Liver (tissue), 9 donors: ENCODE measurements around the gene LYRM2. TPM values are rescaled to one million over a fixed set of nuclear protein-coding genes. Genes with fewer than 3 reads are reported as not detected.

Experiments
- DNase-seq: peaks from one replicate; pipeline ENCODE4 v3.0.0-alpha.2; 2017; ENCODE audit warnings: low spot score
- H3K27ac ChIP-seq, 2 donors: one replicate each; pipeline ENCODE4 v1.7.0; 2013; ENCODE audit warnings: inconsistent platforms in 2 of 2, low read length in 2 of 2, control low read depth in 1 of 2, low read depth in 1 of 2, mild to moderate bottlenecking in 1 of 2
- H3K27me3 ChIP-seq, 4 donors: one replicate each; pipeline versions ENCODE4 v1.6.1 to v1.7.0; 2013; ENCODE audit warnings: low read length in 3 of 4, inconsistent platforms in 1 of 4, mild to moderate bottlenecking in 1 of 4, moderate library complexity in 1 of 4; ENCODE audit not compliant: control insufficient read depth in 4 of 4, insufficient read depth in 4 of 4
- H3K36me3 ChIP-seq, 4 donors: one replicate each; pipeline versions ENCODE4 v1.6.1 to v1.7.0; 2013; ENCODE audit warnings: low read length in 3 of 4, mild to moderate bottlenecking in 3 of 4, low read depth in 1 of 4, moderate library complexity in 1 of 4; ENCODE audit not compliant: control insufficient read depth in 4 of 4, insufficient read depth in 3 of 4
- H3K4me1 ChIP-seq, 4 donors: one replicate each; pipeline versions ENCODE4 v1.6.1 to v1.7.0; 2013; ENCODE audit warnings: low read length in 3 of 4, mild to moderate bottlenecking in 3 of 4, moderate library complexity in 1 of 4; ENCODE audit not compliant: control insufficient read depth in 4 of 4, insufficient read depth in 4 of 4
- H3K4me3 ChIP-seq, 3 donors: one replicate each; pipeline versions ENCODE4 v1.6.1 to v1.7.0; 2013; ENCODE audit warnings: low read length in 3 of 3, control low read depth in 1 of 3, low read depth in 1 of 3, mild to moderate bottlenecking in 1 of 3
- H3K9ac ChIP-seq, 2 donors: one replicate each; pipeline ENCODE4 v1.7.0; 2013; ENCODE audit warnings: low read length in 2 of 2, mild to moderate bottlenecking in 2 of 2, moderate library complexity in 2 of 2, control low read depth in 1 of 2, low read depth in 1 of 2
- H3K9me3 ChIP-seq, 4 donors: one replicate each; pipeline versions ENCODE4 v1.6.1 to v1.7.0; 2013; ENCODE audit warnings: low read length in 3 of 4; ENCODE audit not compliant: control insufficient read depth in 4 of 4
- ATF3 ChIP-seq: IDR thresholded peaks from 2 replicates; pipeline ENCODE4 v1.6.1; 2016; ENCODE audit warnings: antibody characterized with exemption
- CTCF ChIP-seq: fragments of 150-350 bp; IDR thresholded peaks from 2 replicates; pipeline ENCODE4 v1.5.1; 2017; ENCODE audit warnings: improper control_type of control experiment, low read depth, low read length; ENCODE audit not compliant: missing input control
- EGR1 ChIP-seq, 2 donors: IDR thresholded peaks; 2 replicates each; pipeline ENCODE4 v1.6.1; 2016 to 2018; ENCODE audit warnings: antibody characterized with exemption in 2 of 2, low read depth in 2 of 2
- FOXA1 ChIP-seq: IDR thresholded peaks from 2 replicates; pipeline ENCODE4 v1.6.1; 2016; ENCODE audit warnings: antibody characterized with exemption
- FOXA2 ChIP-seq: IDR thresholded peaks from 2 replicates; pipeline ENCODE4 v1.6.1; 2016; ENCODE audit warnings: antibody characterized with exemption
- GABPA ChIP-seq, 2 donors: IDR thresholded peaks in 1 of 2; conservative IDR thresholded peaks in 1 of 2; 2 replicates each; pipeline ENCODE4 v1.6.1; 2016; ENCODE audit warnings: antibody characterized with exemption in 2 of 2, mild to moderate bottlenecking in 1 of 2, moderate library complexity in 1 of 2
- HNF4A ChIP-seq, 2 donors: conservative IDR thresholded peaks; 2 replicates each; pipeline ENCODE4 v1.6.1; 2016; ENCODE audit warnings: antibody characterized with exemption in 2 of 2, mild to moderate bottlenecking in 2 of 2
- HNF4G ChIP-seq: IDR thresholded peaks from 2 replicates; pipeline ENCODE4 v1.6.1; 2016; ENCODE audit warnings: antibody characterized with exemption
- JUND ChIP-seq, 2 donors: IDR thresholded peaks; 2 replicates each; pipeline ENCODE4 v1.6.1; 2016; ENCODE audit warnings: antibody characterized with exemption in 2 of 2
- MAX ChIP-seq: IDR thresholded peaks from 2 replicates; pipeline ENCODE4 v1.6.1; 2016; ENCODE audit warnings: antibody characterized with exemption
- RAD21 ChIP-seq, 2 donors: IDR thresholded peaks; 2 replicates each; pipeline ENCODE4 v1.6.1; 2016; ENCODE audit warnings: antibody characterized with exemption in 2 of 2, mild to moderate bottlenecking in 2 of 2
- REST ChIP-seq: IDR thresholded peaks from 2 replicates; pipeline ENCODE4 v1.6.1; 2016; ENCODE audit warnings: antibody characterized with exemption, mild to moderate bottlenecking
- RXRA ChIP-seq, 2 donors: IDR thresholded peaks; 2 replicates each; pipeline ENCODE4 v1.6.1; 2017 to 2018; ENCODE audit warnings: antibody characterized with exemption in 2 of 2, mild to moderate bottlenecking in 1 of 2
- SP1 ChIP-seq: IDR thresholded peaks from 2 replicates; pipeline ENCODE4 v1.6.1; 2018; ENCODE audit warnings: antibody characterized with exemption, mild to moderate bottlenecking
- TAF1 ChIP-seq: conservative IDR thresholded peaks from 2 replicates; pipeline ENCODE4 v1.6.1; 2016; ENCODE audit warnings: antibody characterized with exemption, mild to moderate bottlenecking
- WGBS: extraction: QIAGEN DNeasy Blood & Tissue Kit; methylation state at CpG from one replicate; pipeline ENCODE4 v1.1.7; 2013; 5-methylcytosine and 5-hydroxymethylcytosine counted together
- polyA plus RNA-seq, 2 donors: library from polyadenylated mRNA; stranded (reverse) in 1 of 2; unstranded in 1 of 2; fragments of 200-250 nt in 1 of 2; fragments of >200 nt in 1 of 2; fragmentation: Nextera tagmentation in 1 of 2; extraction: Ambion mirVana in 1 of 2; gene quantifications; one replicate each; pipeline versions ENCODE4 v1.2.1 to v1.2.3, GENCODE V29; 2013 to 2015
- total RNA-seq, 2 donors: library from RNA; depleted of rRNA; stranded (reverse); fragments of >200 nt; gene quantifications; one replicate each; pipeline ENCODE4 v1.2.3, GENCODE V29; 2014
- donor health status: healthy.
- donor health status: healthy.
- donor health status: healthy.
- donor health status: healthy.
- donor health status: healthy.

LYRM2 gene
- total and polyA plus RNA-seq, 4 donors: 8.9 to 34.7 (median 12.4) TPM

- no peak overlapping the region for H3K27ac ChIP-seq
- 95% methylated on average over 1 of the region's 1 CpG for WGBS
- H3K4me1 ChIP-seq: peaks cover 2 to 5% (median 3%) of the 10 kb centered on the region in 4 donors
- no peak overlapping the region for H3K4me3 ChIP-seq
- no peak overlapping the region for H3K9ac ChIP-seq
- no peaks in the 10 kb centered on the region for H3K27me3 ChIP-seq
- TF ChIP-seq REST: peak; percentile 98
- TF ChIP-seq HNF4G: no peak
- peaks cover 0 to 5% (median 3%) of the 10 kb centered on the region in 4 donors for H3K9me3 ChIP-seq
- H3K36me3 ChIP-seq: no peaks in the 10 kb centered on the region
- DNase-seq: no peak
Measured at GRCh38 chr6:89559487-89559886, 79.1 kb downstream of the LYRM2 start.

- no peak overlapping the region for H3K27ac ChIP-seq
- H3K36me3 ChIP-seq: no peaks in the 10 kb centered on the region
- peaks cover 0 to 5% (median 3%) of the 10 kb centered on the region in 4 donors for H3K9me3 ChIP-seq
- 87% methylated on average over 3 of the region's 3 CpGs for WGBS
- no peak overlapping the region for H3K9ac ChIP-seq
- no peak for DNase-seq
- H3K4me3 ChIP-seq: no peak overlapping the region
- no peaks in the 10 kb centered on the region for H3K27me3 ChIP-seq
- H3K4me1 ChIP-seq: no peaks in the 10 kb centered on the region
- no peak for TF ChIP-seq CTCF
- no peak for TF ChIP-seq GABPA (IDR thresholded peaks at IDR 0.05 in 1 of 2, conservative IDR thresholded peaks at IDR 0.05 in 1 of 2)
- no peak for TF ChIP-seq SP1
- TF ChIP-seq REST: no peak
Measured at GRCh38 chr6:89555806-89556205, 82.7 kb downstream of the LYRM2 start.

- Histone ChIP-seq H3K9me3 (peaks cover 0 to 5% (median 3%) of the 10 kb centered on the region in 4 donors), H3K27ac (no peak overlapping the region), H3K36me3 (no peaks in the 10 kb centered on the region), H3K4me3 (no peak overlapping the region), H3K27me3 (no peaks in the 10 kb centered on the region), H3K9ac (no peak overlapping the region), H3K4me1 (no peaks in the 10 kb centered on the region)
- no peak for DNase-seq
- 57% methylated on average over 4 of the region's 4 CpGs for WGBS
- TF ChIP-seq HNF4G (no peak), ATF3 (no peak), EGR1 (IDR thresholded peaks at IDR 0.05; ENCODE audit: low read depth in 2 of 2) (no peak), RXRA (IDR thresholded peaks at IDR 0.05) (no peak), REST (no peak), HNF4A (conservative IDR thresholded peaks at IDR 0.05) (no peak), FOXA2 (no peak), TAF1 (no peak), SP1 (no peak), MAX (no peak), JUND (IDR thresholded peaks at IDR 0.05) (no peak), FOXA1 (no peak), RAD21 (IDR thresholded peaks at IDR 0.05) (no peak)
Measured at GRCh38 chr6:89555031-89555430, 83.5 kb downstream of the LYRM2 start.
